SK-N-SH (cell line): Measurements from ENCODE around the gene CASK.

ENCODE experiments used
- CTCF ChIP-seq: fragments of 200-600 bp; sonication (generic); IDR thresholded peaks from 2 replicates; pipeline ENCODE4 v1.6.1; 2017; ENCODE audit warnings: antibody characterized with exemption, mild to moderate bottlenecking, moderate library complexity
- EP300 ChIP-seq, 2 experiments: IDR thresholded peaks; 2 replicates each; pipeline versions ENCODE4 v1.4.0 to v1.6.1; 2012; ENCODE audit warnings: borderline replicate concordance in 1 of 2, low read depth in 1 of 2, low read length in 1 of 2
- FOXJ3 ChIP-seq: sonication (generic); formaldehyde crosslinking; IDR thresholded peaks from 2 replicates; pipeline ENCODE4 v1.5.1; 2020; ENCODE audit warnings: mild to moderate bottlenecking, missing genetic modification reagents
- FOXM1 ChIP-seq: IDR thresholded peaks from 2 replicates; pipeline ENCODE4 v1.4.0; 2012; ENCODE audit warnings: low read depth, mild to moderate bottlenecking
- GATA2 ChIP-seq: sonication (generic); formaldehyde crosslinking; IDR thresholded peaks from 2 replicates; pipeline ENCODE4 v1.5.0; 2020; ENCODE audit warnings: mild to moderate bottlenecking, missing genetic modification reagents
- NFIC ChIP-seq: IDR thresholded peaks from 2 replicates; pipeline ENCODE4 v1.4.0; 2012; ENCODE audit warnings: borderline replicate concordance
- POLR2AphosphoS5 ChIP-seq: IDR thresholded peaks from 2 replicates; pipeline ENCODE4 v1.6.1; 2012; ENCODE audit warnings: low read depth, low read length
- RAD21 ChIP-seq: IDR thresholded peaks from 2 replicates; pipeline ENCODE4 v1.6.1; 2012; ENCODE audit warnings: mild to moderate bottlenecking, low read length
- REST ChIP-seq: IDR thresholded peaks from 2 replicates; pipeline ENCODE4 v1.6.1; 2012; ENCODE audit warnings: mild to moderate bottlenecking, low read depth, low read length, moderate library complexity
- SMC3 ChIP-seq: IDR thresholded peaks from 2 replicates; pipeline ENCODE4 v1.6.1; 2012; ENCODE audit warnings: low read depth, low read length, improper control_type of control experiment
- TAF1 ChIP-seq: IDR thresholded peaks from 2 replicates; pipeline ENCODE4 v1.6.1; 2012; ENCODE audit warnings: low read depth, mild to moderate bottlenecking, low read length, moderate library complexity, borderline replicate concordance
- TCF12 ChIP-seq: IDR thresholded peaks from 2 replicates; pipeline ENCODE4 v1.4.0; 2012
- TEAD4 ChIP-seq: IDR thresholded peaks from 2 replicates; pipeline ENCODE4 v1.4.0; 2012; ENCODE audit warnings: mild to moderate bottlenecking, borderline replicate concordance; ENCODE audit not compliant: insufficient read depth
- USF2 ChIP-seq: fragments of 150-350 bp; IDR thresholded peaks from 2 replicates; pipeline ENCODE4 v1.6.1; 2017; ENCODE audit warnings: antibody characterized with exemption, low read length, low read depth, borderline replicate concordance

GRCh38 chrX:41518127-41518840, 405.1 kb downstream of the CASK start:
- TF ChIP-seq GATA2 (no peak), TCF12 (no peak), EP300 (IDR thresholded peaks at IDR 0.05; ENCODE audit: borderline replicate concordance in 1 of 2, low read depth in 1 of 2, low read length in 1 of 2) (no peak), CTCF (no peak), TEAD4 (no peak), USF2 (no peak), TAF1 (no peak), REST (no peak), FOXM1 (no peak), NFIC (no peak), FOXJ3 (CRISPR knock-in tag) (no peak), SMC3 (no peak), RAD21 (no peak), POLR2AphosphoS5 (no peak)
